GM21515 (cell line): Measurements from ENCODE around the gene CABLES1.
A peak's percentile ranks its signal among the peaks of the same experiment; 100 is the strongest.

Experiments used
- ATAC-seq: cut with Tn5 transposase; IDR thresholded peaks from one replicate; pipeline ENCODE4 v1.9.1; 2021; ENCODE audit not compliant: unreplicated experiment

The CABLES1 gene

DNA sequence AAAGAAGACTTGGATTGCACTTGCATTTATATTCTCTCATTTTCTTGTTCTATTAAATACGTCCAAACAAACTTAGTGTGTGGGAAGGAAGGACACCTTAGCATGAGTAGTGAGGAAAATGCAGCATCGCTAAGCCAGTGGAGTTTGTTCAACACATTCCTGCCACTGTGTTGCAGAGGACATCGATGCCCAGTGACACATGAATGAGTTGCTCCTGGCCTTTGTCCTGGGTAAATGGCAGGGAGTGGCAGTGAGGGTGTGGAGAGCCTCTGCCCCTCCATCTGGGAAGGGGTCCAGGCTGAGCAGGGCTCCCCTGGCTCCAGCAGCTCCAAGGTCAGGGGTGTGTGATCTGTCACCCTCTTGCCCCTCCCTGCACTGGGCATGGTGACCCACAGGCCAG lies 75.9 kb downstream of the CABLES1 start:
- ATAC-seq: no peak

DNA sequence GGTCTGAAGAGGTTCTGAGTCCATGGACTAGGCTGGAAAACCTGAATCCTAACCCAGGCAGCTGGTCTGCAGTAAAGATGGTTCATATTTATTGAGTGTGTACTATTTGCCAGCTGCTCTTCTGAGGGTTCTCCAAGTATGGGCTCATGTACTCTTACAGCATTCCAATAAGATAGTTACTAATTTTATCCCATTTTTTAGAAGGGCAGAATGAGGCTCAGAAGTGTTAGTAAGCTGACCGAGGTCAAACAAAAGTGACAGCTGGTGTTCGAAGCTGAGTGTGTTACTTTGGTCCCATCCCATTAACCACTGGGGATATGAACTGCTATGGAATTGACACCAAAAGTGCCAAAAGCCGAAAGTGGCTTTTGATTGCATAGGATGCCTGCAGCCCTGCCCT lies 76.9 kb downstream of the CABLES1 start:
- ATAC-seq: no peak

DNA sequence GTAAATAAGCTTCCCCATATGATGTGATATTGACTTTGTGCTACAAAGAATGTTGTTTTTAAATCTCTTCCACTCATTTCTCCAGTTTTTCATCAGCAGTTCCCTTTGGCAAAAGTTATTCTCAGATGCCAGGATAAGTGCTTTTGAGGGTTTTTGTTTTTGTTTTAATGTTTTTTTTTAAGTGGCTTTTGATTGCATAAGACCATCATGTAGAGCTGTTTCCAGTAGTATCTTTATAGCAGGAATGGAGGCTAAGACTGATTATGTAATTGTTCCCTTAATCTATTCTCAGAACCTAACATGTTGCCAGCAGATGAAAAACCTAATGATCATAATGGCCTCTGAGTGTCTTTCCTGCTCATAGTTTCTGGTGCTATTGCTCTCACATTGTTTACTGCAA lies 77.9 kb downstream of the CABLES1 start:
- no peak for ATAC-seq

DNA sequence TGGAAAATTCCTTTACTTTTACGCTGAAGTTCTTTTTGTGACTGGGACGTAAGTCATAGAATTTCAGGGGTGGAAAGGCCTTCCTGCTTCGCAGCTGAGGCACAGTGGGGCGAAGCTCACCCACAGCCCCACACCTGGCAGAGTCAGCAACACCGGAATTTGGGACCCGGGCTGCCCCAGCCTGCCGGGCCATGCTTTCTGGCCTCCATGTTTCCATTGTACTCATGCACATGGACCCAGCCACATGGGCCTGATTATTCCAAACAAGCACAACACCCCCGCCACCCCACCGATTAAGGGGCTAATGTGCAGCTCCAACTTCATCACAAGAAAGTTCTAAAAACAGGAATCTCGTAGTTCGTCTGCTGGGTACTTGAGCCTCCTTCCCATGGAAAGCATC lies 82.5 kb downstream of the CABLES1 start:
- no peak for ATAC-seq

DNA sequence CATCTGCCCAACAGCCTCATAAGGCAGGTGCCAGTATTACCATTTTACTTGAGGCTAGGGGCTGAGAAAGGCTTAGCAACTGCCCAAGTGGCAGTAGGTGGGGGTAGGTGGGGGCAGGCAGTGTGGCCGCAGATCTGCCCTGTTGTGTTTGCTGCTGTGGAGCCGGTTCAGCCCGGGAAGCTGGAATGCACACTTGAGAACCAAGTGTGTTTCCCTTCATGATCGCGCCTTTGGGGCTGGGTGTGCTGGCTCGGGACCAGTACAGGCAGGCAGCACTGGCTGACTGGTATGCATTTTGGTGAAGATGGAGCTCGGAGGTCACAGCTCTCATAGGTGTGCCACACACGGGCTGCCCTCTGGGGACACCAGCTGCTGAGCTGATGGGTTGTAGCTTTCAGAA lies 85.1 kb downstream of the CABLES1 start:
- no peak for ATAC-seq

DNA sequence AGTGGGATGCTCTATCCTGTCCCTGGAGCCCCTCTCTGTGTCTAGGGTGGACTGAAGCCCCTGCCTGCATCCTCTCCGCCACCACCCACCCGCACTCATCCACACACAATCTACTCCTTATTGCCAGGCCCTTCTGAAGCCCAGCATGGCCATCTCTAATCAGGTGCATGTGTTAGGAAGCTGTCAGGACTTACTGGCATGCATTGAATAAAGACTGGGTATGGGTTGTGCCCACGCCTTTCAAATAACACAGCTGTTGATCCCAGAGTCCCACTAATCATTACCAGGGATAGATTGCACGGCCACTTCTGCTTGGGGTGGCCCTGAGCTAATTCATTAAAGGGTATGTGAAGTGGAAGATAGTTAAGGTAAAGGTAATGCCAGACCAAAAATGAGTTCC lies 88.4 kb downstream of the CABLES1 start:
- no peak for ATAC-seq

DNA sequence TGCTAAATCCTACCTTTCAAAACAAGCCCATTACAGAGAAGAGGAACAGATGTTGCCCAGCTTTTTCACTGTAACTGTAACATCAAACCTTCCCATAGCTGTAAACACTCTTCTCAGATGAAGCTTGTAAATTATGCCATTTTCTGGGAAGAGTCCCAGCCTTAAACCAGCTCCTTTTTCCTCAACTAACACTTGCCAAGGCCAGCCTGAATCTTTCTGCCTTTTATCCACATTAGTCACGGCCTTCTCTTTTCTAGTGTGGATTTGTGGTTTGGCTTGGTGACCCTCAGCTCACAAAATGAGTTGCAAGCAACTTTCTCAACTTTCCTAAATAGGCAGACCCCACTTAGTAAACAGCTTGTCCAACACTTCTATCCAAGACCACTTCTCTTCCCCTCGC lies 90.2 kb downstream of the CABLES1 start:
- no peak for ATAC-seq

DNA sequence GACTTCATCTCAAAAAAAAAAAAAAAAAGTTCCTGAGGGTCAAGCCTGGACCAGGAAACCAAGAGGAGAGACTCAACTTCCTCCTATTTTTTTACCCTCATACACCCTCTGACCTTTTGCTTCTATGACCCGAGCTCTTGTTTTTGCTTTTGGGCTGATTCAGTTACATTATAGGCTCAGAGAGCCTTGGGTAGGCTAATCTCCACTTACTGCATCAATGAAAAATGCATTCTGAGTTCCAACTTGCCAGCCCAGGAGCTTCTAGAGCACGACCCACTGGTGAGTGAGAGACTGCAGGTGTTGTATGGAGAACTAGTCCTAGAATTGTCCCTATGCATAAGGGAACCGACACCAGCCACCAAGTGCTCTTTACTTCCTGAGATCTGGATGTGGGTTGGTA lies 91.1 kb downstream of the CABLES1 start:
- ATAC-seq: no peak

DNA sequence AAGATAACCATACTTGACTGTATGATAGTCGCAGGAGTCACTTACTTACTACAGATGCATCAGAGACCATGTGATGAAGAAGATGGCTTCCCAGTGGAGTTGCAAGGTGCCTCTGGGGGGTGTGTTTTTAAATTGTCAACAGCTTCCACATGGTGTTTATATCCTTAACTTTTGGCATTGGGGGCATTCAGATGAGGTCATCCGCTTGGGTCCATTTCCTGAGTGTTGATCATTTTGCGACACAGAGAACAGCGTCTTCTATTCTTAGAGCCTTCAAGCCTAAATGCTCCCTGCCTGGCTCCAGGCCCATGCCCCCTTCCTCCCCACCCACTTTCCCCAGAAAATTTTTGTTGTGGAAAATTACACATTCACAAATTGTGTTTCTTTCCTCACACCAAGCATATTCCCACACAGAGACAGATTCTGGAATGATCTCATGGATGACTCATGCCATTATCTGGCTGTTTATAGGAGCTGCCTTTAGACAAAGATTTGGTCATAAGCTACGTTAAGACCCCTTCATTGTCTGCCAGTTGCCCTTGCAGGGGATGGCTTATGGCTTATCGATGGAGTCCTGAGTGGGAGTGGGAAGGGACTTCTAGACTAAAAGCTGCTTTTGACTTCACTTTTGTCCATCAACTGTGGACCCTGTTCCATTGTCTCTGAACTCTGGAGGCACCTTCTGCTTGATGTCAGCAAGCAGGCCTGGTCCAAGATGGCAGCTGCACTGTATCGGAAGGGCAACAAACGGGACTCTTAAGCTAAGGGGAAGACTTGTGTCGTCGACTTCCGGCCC lies 91.8 kb downstream of the CABLES1 start:
- ATAC-seq: no peak

DNA sequence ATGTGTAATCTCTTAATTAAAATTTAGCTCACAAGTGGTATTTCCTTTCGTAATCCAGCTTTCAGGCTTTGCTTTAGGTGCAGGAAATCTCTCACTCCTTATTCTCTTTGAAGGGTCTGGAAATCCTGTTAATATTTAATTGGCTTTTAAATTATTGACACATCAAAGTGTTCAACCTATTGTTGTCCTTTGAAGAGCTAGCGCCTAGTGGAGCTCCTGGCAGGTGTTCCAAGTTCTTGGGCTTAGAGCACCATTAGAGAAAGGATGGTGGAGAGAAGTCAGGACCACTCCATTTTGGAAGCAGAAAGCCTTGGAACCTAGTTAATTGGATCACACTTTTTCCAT lies 92.4 kb downstream of the CABLES1 start:
- no peak for ATAC-seq

DNA sequence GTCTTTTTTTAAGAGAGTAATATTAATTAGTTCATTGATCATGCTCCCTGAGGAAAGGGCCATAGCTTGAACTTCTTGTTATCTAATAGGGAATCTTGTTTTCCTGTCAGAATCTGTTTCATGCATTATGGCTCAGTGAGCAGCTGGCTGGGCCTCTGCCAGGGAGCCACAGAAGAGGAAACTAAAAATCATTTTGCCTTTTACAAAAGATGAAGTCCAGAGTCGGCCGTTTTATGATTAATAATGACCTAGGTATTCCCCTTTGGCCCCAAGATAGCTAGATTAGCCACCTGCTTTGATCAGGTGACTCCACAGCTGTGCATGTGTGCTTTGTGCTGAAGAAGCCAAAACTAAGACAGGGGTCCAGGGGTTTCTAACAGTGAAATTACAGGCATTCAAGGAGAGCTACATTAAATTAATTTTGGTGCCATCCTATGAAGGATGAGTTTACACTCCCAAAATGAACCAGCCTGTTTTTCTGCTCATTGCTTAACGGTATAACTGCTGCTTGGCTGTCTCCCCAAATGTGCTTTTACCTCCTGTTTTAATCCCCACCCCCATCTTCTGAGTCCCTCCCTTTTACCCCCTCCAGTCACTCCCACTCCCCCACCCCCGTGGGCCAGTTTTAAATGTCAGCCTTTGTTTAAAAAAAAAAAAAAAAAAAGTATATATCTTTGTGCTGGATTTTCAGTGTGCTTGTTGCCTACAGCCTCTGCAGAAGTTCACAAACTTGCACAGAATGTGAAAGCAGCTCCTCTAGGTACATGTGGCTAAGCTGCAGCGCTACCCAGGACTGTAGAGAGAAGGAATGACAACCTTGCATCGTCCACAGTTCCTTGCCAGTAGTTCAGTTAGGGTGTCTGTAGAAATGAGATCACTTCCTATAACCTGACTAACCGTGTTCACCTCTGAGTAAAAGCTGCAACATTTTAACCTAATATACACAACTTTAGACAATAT lies 93.1 kb downstream of the CABLES1 start:
- ATAC-seq: peak; percentile 42

DNA sequence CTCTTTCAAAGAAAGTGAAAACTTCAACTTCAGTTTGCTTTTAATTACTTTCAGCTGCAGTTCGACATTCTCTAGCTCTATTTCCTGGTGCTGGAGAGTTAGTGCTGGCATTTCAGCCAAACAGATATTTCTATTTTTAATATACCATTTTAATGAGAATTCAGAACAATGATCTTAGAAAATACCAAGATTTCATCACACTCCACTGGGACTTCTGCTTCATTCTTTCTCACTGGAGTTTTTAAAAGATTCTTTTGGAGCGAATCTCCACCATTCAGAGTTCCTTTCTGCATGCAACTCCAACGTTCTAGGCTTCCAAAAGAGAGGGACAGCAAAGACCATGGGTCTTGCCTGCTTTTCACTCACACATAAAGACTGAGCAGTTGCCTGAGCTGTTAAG lies 94.2 kb downstream of the CABLES1 start:
- no peak for ATAC-seq

DNA sequence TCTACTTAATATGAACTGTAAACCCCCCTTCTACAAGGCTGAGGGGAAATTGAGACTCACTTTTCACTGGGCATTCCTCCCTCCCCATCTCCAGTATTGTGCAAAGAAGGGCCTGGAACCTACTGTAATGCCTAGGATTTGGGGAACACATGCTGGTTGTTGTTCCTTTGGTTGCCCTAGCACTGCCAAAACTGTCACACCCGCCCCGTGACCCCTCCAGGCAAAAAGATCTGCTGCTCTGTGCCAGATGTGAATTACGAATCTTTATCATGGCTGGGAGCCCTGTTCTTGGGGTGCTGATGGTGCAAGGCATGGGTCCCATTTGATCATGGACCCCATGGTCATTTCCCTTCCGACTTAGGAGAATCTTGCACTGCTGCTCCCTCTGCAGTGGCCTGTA lies 95.4 kb downstream of the CABLES1 start:
- ATAC-seq: no peak

DNA sequence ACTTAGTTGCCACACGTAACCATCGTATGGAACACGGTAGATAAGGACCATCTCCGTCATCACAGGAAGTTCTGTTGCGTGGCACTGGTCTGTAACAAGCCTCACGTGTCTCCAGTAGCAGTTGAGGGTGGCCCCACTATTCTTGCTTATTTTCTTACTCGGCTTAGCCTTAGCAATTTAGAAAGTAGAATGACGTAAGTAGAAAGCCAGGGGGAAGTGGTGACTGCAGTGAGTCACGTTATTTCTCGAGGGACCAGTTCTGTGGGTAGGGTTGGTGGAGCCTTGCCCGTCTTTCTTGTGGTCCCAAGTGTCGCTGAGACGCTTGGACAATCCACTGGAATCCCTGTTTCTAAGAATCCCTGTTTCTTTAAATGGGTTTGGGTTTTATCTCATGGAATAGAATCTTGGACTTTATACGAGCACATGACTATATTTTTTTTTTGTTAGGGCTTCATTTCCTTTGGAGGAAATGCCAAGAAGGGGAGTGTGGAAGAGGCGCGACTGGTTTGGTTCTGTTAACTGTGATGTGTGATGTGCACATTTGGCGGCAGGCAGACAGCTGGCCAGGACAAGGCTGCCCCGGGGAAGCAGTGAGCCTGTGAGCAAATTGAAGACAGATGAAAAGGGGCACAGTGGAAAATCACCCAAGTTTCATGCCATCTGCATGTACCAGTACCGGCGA lies 96.2 kb downstream of the CABLES1 start:
- peak; percentile 78 for ATAC-seq

DNA sequence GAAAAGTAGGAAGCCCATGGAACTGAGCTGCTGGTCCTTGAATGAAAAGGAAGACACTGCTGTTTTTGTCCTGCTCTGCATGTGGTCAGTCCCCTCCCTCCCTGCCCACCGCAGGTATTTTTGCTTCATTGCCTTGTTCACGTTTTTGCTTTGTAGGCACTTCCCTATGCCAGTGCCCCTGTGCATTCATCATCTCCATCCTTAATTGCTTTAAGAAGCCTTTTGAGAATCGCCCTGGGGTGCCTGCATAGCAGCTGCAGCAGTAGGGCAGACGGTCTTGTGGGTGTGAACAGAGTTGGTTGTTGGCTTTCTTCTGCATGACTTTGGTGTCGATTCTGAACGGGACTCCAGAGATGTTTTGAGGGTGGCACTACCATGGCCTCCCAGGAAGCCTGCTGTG lies 97.0 kb downstream of the CABLES1 start:
- ATAC-seq: no peak

DNA sequence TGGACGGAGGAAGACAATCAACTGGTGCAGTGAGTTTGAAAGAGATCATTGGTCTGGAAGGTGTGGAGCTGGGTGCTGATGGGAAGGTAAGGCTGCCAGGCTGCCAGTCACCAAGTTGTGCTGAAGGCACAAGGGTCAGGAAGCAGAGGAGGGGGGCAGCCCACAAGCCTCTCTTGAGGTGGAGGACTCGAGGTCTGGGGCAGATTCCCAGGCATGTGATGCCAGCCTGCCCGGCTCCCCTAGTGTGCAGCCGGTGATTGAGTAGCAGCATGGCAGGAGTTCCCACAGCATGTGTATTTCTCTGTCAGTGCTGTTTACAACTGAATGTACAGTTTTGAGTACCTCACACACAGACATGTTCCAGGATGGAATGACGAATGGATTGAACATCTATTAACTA lies 99.3 kb downstream of the CABLES1 start:
- ATAC-seq: no peak

DNA sequence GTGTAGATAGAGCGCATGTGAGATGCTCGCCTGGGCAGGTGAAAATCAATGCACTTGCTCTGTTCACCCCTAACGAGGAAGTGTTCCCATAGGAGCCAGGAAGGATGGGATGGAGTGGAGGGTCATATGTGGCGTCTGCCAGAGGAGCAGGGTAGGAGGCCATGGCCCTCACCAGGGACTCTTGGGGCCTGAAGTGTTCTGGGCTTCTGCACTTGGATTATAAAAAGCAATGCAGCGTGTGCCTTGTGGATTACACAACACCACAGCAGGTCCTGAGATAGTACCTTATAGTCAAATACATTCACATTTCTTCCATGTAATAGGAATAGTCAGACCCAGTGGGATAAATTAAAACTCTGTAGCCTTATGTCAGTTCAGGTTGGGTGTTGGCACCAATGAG lies 100.1 kb downstream of the CABLES1 start:
- ATAC-seq: no peak

DNA sequence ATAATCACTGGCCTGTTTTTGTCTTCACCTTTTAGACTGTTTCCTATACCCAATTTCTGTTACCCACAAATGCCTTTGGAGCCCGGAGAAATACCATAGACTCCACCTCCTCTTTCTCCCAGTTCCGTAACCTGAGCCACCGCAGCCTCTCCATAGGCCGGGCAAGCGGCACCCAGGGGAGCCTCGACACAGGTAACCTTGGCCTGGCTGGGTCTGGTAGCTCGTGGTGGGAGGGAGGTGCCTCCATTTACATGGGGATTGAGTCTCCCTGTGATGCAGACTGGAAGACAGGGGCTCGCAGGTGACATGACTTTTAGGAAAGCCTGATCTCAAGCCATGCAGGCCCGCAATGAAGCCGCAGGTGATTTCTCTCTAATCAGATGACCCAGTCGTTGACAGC lies 100.6 kb downstream of the CABLES1 start:
- no peak for ATAC-seq

DNA sequence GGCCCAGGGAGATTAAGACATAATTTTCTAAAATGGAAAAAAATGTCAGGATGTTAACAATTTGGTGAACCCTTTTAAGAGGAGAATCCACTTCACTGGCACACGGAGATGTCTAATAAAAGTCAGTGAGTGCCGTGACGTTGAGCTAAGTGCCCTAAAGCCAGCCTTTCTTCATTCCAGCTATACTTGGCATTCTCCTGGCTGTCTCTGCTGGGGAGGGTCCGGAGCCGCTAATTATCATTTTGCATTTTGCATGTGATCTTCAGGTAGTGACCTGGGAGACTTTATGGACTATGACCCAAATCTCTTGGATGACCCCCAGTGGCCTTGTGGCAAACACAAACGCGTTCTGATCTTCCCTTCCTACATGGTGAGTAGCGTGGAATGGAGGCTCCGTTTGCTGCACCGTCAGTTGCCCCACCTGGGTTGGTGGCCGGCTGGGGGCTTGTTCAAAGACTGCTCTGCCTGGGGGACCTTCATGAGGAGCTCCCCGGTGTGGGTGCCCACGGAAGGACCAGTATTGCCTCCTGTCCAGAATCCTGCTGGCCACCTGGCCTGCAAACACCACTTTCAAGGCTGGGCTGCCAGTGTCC lies 101.7 kb downstream of the CABLES1 start:
- no peak for ATAC-seq

DNA sequence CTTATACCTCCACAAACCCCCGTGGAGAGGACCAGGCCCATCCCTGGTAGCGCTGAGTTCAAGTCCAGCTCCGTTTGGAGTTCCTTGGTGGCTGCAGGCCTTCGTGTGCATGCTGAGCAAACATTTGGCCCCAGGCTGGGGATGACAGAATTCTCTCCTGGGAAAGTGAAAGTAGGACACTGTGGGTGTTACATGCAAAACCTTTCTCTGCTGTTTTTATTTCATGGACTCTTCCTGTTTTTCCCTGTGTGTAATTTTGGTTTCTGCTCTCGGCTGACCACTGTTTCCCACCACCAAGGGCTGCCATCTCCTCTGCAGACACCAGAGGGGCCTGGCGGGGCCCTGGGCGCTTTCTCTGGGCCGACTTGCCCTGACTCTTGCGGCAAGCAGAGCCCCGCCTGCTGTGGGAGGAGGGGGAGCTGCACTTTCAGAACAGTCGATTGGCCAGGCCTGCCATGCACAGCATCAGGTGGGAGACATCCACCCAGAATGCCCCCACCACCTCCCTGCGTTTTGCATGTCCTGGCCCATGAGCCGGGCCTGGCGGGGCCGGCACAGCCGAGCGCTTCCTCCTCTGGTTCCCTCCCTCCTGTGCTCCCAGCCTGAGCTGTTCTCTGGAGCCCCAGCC lies 102.4 kb downstream of the CABLES1 start:
- ATAC-seq: peak; percentile 40

DNA sequence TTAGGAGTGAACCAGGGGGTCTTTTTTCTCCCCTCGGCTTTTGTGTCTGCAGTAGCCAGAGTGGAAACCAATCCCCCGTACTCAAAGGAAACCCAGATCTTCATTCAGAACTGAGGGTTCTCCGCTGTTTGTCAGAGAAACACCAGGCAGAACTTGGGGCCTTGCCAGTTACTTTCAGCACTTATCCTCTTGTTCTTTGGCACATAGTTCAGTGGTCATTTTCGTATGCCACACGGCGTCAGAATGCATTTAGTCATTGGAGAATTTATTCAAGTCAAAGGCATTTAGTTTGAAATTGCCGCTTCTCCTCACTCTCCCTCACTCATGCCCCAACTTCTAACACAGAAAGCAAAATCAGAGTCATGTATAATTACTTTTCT lies 102.9 kb downstream of the CABLES1 start:
- ATAC-seq: no peak
